Measurements from ENCODE around the gene GNLY.
"Not testable (repeated sequence)": the region's sequence is repeated elsewhere in the genome, so short reads cannot be mapped to it uniquely, and the experiment has no call there.

Gene GNLY

DNA sequence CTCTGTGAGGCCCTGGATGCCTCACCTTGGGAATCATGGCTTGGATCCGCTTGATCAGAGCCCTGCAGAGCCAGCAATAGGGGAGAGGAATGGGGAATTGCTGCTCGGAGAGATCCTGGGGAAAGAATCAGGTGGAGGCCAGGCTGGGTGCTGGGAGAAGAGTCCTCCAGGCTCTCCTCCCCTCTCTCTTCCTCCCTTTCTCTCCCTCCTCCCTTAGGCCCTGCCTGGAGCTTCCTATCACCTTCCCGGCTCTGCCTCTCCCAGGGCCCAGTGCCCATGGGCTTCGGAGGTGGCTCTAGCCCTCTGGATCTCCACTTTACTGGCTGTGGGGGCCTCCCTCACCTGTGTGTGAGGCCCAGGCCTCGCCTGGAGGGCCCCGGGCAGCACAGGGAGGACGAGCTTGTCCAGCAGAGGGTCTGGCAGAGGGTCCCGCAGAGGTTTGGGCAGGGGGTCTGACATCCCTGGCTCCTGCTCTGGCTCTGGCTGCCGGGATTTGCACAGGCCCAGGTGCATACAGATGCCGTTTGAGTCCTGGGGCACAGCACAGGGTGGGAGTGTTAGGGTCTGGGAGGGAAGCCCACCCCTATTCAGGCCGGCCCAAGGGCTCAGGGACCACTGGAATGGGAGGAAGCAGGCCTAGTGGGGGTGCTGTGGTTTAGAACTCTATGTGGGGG is 28.8 kb upstream of the GNLY start:
- no peak for FAIRE-seq

DNA sequence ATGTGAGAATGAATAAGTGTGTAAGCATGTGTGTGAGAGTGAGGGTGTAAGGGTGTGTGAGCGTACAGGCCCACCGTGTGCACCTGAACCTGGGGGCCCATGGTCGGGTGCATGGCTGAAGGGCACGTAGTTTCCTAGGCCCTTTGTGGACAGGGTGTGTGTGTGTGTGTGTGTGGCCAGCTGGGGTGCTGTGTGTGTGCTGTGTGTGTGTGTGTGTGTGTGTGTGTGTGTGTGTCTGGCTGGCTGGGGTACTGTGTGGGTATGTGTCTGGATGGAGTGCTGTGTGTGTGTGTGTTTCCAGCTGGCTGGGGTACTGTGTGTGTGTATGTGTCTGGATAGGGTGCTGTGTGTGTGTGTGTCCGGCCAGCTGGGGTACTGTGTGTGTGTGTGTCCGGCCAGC is 28.1 kb upstream of the GNLY start:
- FAIRE-seq = no peak

DNA sequence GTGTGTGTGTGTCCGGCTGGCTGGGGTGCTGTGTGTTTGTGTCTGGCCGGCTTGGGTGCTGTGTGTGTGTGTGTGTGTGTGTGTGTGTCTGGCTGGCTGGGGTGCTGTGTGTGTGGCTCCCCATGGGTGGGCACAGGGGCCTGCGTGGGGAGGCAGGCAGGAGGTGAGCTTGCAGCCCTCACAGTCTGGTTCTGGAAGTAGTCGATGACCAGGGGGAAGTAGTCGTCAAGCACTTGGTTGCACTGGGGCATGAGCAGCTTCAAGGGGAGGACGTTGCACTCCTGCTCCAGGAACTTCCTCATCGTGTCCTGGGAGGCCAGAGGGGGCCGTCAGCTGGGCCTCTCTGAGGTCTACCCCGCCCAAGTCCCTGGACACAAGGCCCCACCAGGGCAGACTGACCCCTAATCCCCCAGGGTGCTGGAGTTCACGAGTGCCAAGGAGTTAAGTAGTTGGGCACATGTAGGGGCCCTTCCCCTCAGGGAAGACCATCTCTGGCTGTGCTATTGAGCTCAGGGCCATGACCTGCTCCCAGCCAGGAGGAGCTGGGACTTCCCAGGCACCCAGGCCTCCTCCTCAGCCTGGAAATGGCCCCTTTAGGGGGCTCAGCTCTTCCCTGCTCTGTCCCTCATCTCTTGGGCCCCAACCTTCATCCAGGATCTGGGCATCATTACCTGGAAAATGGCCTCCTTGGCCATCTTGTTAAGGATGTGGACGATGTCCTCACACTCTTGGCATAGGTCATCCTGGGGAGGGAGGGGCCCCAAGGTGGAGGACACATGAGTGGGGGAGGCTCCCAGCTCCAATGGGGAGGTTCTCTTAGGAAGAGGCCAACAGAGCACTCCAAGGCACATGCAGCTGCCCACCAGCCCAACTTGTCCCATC is 27.5 kb upstream of the GNLY start:
- no peak for FAIRE-seq

DNA sequence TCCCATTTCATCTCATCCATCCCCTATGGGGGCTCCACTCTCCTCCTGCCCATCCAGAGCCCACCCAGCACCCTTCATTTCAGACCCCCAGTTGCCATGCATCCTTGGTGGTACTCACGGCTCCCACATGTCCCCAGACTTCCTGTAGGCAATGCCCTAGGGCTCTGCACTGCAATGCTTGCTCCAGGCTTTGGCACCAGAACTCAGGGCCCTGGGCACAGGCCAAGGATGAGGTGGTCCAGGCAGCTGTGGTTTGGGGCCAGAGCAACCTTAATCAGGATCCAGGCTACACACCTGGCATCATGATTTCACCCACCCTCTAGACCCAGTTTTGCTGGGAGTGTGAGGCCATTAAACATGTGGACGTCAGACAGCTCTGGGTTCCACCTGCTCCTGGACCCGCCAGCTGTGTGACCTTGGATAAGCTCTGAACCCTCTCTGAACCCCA is 26.6 kb upstream of the GNLY start:
- no peak for FAIRE-seq

DNA sequence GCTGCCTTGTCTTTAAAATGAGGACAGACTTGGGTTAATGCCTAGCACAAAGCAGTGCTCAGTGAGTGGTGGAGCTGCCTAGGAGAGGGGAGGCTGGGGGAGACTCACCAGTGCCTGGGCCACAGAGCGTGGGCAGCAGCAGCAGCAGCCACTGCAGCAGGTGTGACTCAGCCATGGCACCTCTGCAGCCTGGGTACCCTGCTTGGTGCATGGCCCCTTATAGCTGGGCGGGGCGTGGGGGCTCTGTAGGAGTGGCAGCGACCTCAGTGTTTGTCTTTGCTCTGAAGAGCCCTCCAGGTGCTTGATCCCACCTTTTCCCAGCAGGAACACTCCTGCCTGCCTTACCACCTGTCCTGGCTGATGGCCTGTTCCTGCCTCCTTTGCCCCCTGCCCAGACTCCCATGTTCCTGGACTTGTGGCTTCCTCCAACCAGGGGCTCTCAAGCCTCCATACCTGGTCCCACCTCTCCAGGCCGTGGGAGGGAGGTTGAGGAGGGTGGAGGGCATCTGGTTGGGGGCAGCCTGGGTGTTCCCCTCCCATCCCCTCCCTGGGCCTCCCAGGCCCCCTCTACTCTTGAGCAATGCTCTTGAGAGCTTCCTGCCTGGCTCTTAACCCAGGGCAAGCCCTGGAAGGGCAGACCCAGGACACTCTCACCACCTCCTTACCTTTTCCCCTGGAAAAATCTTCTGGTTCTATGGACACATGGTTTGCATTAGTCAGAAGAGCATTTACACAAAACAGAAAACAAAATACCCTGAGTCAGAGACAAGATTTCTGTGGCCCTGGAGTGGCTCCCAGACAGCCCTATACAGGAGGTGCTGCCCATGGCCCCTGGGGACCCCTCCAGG is 25.9 kb upstream of the GNLY start, which contains the start of gene SFTPB:
Gene SFTPB (minus strand): TSS at position 191 of the 848 bp plus-strand sequence. CDS start 16 bp downstream, at position 175.
- FAIRE-seq = no peak

DNA sequence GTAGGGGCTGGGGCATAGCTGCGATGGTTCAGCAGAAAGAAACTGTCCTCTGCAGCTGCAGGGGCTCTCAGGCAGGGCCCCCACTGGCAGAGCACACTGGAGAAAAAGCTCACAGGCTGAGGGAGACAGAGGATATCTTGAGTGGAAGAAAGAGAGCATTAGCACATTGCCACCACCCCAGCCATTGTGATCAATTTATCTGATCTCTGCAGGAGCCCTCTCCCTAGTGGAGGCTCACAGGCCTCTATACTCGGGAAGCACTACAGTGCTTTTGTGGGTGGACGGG is 25.4 kb upstream of the GNLY start:
- FAIRE-seq = no peak

DNA sequence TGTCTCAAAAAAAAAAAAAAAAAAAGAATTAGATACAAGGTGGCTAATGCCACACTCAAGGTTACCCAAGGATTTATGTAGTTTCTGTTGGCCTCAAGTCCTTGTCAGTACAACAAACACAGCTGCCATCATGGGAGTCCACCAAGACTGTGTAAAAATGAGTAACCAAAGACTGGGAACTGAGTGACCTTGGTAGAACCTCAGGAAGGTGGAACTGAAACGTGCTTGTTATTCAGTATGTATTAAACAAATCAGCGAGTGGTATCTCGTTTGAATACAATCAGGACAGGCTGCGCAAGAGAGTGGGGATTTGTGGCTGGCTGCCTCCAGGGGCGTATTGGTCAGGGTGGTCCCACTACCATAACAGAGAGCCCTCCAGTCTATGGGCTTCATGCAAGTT is 24.6 kb upstream of the GNLY start:
- FAIRE-seq = no peak

DNA sequence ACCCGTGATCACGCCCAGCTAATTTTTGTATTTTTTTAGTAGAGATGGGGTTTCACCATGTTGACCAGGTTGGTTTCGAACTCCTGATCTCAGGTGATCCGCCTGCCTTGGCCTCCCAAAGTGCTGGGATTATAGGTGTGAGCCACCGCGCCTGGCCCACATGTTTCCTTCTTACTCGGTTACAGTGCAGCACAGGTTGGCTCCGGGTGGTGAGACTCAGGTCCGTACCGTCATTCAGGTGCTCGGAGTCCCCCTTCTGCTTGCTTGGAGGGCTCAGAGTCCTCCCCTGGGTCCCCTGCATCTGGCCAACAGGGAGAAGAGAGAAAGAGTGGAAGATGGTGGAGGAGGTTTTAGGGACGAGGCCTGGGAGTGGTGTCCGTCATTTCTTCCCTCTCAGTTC is 23.7 kb upstream of the GNLY start:
- FAIRE-seq = not testable (repeated sequence)

DNA sequence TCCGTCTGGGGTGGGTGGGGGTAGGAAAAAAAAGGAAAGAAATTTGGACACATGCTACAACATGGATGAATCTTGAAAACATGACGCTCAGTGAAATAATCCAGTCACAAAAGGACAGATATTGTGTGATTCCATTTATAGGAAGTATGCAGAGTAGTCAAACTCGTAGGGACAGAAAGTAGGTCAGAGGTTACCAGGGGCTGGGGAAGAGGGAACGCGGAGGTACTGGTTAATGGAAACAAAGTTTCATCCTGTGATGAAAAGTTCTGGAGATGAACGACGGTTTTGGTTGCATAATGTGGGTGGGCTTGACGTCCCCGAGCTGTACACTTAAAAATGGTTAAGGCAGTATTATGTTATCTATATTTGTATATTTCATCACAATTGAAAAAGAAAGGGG is 21.7 kb upstream of the GNLY start:
- no peak for FAIRE-seq

DNA sequence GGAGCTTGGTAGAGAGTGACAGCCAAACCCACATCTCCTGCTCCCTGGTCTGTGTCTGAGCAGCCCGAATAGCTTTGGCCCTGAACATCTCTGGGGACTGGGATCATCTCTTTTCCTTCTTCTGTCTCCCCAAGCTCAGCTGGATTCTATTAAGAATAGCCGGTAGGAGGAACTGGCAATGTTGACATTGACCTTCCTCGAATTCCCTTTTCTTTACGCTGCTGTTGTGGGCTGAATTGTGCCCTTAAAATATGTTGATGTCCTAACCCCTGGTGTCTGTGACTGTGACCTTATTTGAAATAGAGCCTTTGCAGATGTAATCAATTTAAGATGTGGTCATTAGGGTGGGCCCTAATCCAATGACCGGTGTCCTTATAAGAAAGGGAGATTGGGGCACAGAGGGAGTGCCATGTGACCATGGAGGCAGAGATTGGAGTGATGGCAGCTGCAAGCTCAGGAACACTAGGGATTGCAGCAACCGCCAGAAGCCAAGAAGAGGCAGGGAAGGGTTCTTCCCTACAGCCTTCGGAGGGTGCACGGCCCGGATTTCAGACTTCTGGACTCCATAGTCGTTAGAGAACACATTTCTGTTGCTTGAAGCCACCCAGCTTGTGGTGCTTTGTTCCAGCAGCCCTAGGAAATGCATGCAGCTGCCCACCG is 20.3 kb upstream of the GNLY start:
- no peak for FAIRE-seq

DNA sequence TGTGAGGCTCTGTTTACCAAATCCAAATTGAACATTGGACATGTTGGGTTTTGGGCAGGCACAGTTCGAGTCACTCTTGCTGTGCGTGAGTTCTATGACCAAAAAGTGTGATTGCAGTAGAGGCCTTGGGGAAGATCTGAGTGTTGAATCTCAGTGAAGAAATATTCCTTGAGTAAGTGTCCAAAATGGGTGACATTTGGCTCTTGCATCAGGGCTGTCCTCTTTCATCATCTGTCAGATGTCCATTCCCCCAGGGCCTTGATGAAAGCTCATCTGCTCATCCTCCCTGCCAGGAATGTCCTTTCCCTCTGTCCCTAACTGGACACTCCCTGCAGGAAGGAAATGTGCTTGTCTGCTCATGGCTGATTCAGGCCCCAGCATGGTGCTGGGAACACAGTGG is 19.7 kb upstream of the GNLY start:
- FAIRE-seq = no peak

DNA sequence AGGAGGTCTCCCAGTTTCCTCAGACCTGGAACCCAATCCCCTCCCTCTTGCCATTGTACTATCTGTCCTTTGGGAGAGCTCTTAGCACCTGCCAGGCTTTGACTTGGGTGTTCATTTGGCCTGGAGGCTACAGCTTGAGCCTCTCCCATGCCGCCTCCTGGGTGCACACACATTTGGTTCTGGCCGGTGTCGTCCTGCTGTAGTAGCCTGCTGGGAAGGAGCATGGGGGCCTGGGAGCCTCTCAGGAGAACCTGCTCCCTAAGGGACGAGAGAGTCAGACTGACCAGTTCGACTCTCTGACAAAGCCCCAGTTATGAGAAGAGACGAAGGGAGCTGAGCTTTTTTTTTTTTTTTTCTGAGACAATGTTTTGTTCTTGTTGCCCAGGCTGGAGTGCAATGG is 18.7 kb upstream of the GNLY start:
- FAIRE-seq = no peak

DNA sequence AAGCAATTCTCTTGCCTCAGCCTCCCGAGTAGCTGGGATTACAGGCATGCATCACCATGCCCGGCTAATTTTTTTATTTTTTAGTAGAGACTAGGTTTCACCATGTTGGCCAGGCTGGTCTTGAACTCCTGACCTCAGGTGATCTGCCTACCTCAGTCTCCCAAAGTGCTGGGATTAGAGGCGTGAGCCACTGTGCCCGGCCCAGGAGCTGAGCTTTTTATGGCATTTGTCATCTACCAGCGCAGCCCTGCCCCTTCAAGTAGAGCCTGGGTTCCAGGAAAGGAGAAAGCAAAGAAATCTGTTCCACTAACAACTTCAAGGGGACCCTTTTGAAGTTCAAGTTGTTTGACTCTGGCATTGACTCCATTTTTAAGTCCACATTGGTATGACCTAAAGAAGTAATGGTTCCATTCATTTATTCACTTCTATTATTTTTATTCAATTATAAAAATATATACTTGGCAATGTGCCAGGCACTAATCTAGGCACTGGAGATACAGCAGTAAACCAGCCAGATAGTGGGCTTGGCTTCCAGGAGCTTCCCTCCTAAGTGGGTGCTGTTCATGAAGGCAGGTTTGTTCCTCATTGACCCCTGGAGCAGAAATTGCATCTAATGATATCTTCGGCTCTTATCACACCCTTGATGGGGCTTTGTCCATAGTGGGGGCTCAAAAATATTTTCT is 18.2 kb upstream of the GNLY start:
- FAIRE-seq = no peak

DNA sequence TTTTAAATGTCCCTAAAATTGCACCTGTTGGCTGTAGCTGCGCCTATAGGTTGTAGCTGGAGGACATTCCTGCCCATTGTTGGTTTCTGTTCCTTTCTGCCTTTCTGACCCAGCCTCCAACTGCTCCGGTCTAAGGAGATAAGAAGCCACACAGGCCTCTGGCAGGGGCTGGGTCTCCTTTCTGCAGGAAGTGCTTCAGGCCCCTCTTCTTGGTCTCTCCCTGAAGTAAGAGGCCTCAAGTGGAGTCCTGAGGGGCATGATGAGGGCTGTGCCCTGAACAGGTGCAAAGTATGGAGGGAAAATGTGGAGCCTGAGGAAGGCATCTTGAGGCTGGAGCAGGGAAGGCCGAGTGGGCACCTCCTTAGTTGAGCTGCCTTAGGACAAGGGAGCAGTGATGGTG is 15.8 kb upstream of the GNLY start:
- FAIRE-seq = no peak

DNA sequence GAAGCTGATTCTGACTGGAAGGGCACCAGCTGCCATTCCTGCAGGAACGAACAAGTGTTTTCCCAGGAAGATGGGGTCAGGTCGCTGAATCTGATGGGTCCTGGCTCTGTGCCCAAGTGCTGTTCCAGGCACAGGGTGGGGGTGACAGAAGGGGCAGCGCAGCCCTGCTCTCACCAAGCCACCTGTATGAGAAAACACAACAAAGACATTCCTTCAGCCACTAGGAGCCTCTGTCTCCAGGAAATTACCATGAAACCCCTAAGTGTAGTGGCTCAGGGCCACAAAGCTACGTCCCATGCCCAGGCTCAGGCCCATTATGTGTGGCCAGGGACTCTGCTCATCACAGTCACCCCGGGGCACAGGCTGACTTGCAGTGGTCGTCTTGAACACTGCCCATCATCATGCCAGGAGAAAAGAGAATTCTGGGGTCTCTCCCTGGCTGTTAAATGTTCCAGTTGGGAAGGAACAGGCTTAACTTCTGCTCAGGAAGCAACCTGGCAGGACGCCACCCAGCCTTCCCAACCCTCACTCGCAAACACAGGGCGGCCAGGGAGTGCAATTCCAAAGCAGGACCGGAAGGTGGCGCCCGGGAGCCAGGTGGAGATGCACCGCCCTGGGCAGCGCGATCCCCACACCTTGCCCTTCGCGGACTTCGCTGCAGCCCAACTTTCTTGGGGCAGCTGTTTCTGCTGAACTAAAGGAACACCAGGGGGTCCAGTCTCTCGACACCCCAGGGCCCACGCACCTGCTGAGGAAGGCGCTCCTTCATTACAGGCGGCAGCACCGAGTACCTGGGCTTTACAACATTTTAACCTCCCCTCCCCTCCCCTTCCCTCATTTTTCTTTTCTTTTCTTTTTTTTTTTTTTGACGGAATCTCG is 15.1 kb upstream of the GNLY start:
- no peak for FAIRE-seq

DNA sequence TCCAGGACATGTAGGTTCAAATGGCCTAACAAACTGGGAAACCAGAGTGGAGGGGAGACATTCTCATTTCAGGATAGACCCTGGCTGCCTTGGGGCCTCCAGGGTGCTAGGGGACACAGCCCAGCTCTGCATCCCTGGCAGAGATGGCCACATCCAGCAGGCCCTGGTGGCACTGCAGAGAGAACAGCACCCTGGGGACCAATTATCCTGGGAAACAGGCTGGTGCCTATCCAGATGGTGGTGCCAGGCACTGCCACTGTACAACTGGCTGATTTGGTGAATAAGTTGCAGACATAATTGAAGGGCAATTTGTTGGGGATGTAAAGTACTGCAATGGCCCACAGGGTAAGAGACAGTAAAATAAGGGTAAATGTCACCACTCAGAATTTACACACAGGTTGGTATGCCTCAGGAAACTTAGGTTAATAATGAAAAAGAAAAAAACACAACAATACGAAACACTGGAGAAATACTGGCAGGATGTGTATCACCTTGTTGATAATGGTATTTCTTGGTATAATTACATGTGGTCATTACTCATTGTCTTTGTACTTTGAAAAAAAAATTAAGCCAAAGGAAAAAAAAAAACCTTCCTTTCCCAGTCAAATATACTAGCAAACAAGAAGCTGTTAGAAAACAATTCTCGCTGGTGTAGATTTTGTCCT is 13.3 kb upstream of the GNLY start:
- no peak for FAIRE-seq

DNA sequence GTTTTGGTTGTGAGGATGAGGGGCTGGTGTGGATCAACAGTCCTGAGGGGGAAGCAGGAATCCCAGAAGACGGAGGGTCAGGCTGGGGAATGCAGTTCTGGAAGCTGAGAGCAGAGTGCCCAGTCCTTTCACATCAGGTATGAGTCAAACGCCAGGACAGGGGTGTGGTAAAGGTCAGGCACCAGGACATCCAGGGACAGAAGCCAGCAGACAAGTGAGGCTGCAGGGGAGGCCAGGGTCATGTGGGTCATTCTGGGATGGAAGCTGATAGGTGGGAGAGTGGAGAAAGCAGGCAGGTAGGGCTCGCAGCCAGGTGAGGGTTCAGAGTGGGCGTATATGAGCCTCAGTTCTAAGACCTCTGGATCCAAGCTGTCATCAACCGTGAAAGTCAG is 12.8 kb upstream of the GNLY start:
- FAIRE-seq = no peak

DNA sequence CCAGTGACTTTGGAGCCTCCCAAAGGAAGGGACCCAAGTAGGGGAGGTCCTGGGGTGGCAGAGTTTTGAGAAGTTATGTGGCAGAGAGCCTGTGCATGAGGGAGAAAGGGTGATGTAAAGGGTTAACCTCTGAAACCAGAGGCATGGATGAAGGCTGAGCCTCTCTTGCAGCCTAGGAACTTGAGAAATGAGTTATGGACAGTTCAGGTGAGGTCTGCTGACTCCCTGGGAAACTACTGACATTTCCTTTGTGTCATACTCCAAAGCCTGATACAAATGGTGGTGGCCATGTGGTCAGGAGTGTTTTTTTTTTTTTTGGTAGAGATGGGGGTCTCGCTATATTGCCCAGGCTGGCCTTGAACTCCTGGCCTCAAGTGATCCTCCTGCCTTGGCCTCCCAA is 12.4 kb upstream of the GNLY start:
- FAIRE-seq = no peak

DNA sequence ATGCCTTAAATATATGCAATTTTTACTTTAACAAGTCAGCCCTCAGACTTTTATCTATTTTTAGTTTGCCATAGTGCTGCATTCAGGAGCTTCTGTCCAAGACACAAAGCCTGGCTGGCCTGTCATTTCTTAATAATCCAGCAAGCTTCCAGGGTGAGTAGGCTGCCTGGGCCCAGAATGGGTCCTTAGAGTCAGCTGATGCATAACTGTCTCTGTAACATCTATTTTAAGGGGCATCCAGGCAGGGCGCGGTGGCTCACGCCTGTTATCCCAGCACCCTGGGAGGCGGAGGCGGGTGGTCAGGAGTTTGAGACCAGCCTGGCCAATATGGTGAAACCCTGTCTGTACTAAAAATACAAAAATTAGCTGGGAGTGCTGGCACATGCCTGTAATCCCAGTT is 11.8 kb upstream of the GNLY start:
- FAIRE-seq = no peak

DNA sequence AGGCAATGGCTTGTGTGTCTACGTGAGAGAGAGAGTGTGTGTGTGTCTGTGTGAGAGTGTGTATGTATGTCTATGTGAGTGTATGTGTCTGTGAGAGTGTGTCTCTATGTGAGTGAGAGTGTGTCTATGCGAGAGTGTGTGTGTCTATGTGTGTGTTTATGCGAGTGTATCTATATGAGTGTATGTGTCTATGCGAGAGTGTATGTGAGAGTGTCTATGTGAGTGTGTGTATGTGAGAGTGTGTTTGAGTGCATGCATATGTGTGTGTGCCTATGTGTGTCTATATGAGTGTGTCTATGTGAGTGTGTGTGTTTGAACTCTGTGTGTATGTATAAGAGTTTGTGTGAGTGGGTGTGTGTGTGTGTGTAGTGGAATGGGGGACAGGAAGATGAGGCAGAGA is 9.8 kb upstream of the GNLY start:
- no peak for FAIRE-seq

DNA sequence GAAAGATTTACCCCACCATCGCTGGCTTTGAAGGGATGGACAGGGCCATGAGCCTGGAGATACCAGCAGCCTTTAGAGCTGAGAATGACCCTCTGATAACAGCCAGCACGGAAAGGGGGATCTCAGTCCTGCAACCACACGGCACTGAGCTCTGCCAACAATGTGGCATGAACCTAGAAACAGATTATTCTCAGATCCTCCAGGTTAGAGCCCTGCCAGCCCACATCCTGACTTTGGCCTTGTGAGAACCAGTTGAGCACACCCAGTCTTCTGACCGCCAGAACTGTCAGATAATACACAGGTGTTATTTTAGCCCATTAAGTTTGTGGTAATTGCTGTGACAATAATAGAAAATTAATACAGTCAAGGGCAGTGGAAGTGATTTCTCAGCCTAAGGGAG is 9.4 kb upstream of the GNLY start:
- FAIRE-seq = no peak
